Measurements from ENCODE around the gene FBXW9.

DNA sequence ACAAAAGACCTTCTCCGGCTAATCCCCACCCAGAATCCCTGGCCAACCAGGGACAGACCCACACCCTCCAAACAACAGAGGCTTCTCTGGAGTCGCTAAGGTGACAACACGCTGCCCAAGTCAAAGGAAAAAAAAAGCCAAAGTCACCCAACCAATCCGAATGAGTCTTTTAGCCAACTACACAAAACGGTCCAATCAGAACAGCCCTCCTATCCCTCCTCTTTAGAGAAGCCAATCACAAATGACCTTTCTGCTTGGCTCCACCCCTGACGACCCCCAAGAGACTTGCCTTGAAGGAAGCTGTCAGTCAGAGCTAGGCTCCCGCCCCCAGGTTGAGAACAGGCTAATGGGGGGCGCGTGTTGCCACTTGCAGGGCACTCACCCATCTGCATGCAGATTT, 6.6 kb upstream of the FBXW9 start:
- TF ChIP-seq, protein P1, sequence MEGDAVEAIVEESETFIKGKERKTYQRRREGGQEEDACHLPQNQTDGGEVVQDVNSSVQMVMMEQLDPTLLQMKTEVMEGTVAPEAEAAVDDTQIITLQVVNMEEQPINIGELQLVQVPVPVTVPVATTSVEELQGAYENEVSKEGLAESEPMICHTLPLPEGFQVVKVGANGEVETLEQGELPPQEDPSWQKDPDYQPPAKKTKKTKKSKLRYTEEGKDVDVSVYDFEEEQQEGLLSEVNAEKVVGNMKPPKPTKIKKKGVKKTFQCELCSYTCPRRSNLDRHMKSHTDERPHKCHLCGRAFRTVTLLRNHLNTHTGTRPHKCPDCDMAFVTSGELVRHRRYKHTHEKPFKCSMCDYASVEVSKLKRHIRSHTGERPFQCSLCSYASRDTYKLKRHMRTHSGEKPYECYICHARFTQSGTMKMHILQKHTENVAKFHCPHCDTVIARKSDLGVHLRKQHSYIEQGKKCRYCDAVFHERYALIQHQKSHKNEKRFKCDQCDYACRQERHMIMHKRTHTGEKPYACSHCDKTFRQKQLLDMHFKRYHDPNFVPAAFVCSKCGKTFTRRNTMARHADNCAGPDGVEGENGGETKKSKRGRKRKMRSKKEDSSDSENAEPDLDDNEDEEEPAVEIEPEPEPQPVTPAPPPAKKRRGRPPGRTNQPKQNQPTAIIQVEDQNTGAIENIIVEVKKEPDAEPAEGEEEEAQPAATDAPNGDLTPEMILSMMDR (IDR thresholded peaks at IDR 0.05): no peak
- TF ChIP-seq POLR2A (IDR thresholded peaks at IDR 0.05): no peak
